ENCODE data around the gene RPL6. TPM values are rescaled to one million over a fixed set of nuclear protein-coding genes. Genes with fewer than 3 reads are reported as not detected.

Gene RPL6
- total and polyA plus RNA-seq, 4 donors, result 182 to 610 (median 522) TPM

GRCh38 chr12:112368856-112369255, 40.5 kb downstream of the RPL6 start:
- no peak for TF ChIP-seq GABPA (IDR thresholded peaks at IDR 0.05 in 1 of 2, conservative IDR thresholded peaks at IDR 0.05 in 1 of 2)
- no peak for TF ChIP-seq SP1 (IDR thresholded peaks at IDR 0.05)
- no peak for TF ChIP-seq JUND (IDR thresholded peaks at IDR 0.05)
- TF ChIP-seq REST (IDR thresholded peaks at IDR 0.05), result no peak
- TF ChIP-seq FOXA2 (IDR thresholded peaks at IDR 0.05), result no peak
- TF ChIP-seq RXRA (IDR thresholded peaks at IDR 0.05), result no peak
- no peak for TF ChIP-seq MAX (IDR thresholded peaks at IDR 0.05)
- TF ChIP-seq ATF3 (IDR thresholded peaks at IDR 0.05), result no peak
- no peak for TF ChIP-seq TAF1 (conservative IDR thresholded peaks at IDR 0.05)
- DNase-seq (ENCODE audit: low spot score), result no peak
- Histone ChIP-seq H3K27me3 (ENCODE audit: control insufficient read depth in 4 of 4, insufficient read depth in 4 of 4, low read length in 3 of 4) (no peaks in the 10 kb centered on the region), H3K36me3 (ENCODE audit: control insufficient read depth in 4 of 4, insufficient read depth in 3 of 4, low read depth in 1 of 4, low read length in 3 of 4) (no peaks in the 10 kb centered on the region), H3K9me3 (ENCODE audit: control insufficient read depth in 4 of 4, low read length in 3 of 4) (no peaks in the 10 kb centered on the region), H3K27ac (ENCODE audit: low read depth in 1 of 2, low read length in 2 of 2) (no peak overlapping the region), H3K4me3 (ENCODE audit: low read depth in 1 of 3, low read length in 3 of 3) (no peak overlapping the region), H3K9ac (ENCODE audit: low read depth in 1 of 2, low read length in 2 of 2) (no peak overlapping the region), H3K4me1 (ENCODE audit: control insufficient read depth in 4 of 4, insufficient read depth in 4 of 4, low read length in 3 of 4) (no peaks in the 10 kb centered on the region)
- 89% methylated on average over 6 of the region's 6 CpGs for WGBS

DNA sequence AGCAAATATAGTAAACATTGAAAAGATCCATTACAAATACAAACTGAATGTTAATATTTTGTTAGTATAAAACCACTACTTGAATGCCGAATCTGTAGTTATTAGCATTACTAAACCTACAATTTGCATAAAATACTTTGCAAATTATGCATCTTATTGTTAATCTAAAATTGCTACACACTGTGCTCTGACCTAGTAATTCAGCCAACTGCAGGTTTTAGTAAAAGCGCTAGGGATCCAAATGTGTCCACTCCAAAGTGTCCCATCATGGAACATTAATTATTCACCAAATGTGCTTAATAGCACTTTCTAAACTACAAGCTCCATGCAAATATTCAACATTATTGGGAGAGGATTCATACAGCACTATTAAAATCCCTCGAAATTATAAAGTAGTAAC, 41.4 kb downstream of the RPL6 start:
- WGBS, result 94% methylated on average over 3 of the region's 3 CpGs
- Histone ChIP-seq H3K4me1 (ENCODE audit: control insufficient read depth in 4 of 4, insufficient read depth in 4 of 4, low read length in 3 of 4) (no peaks in the 10 kb centered on the region), H3K9ac (ENCODE audit: low read depth in 1 of 2, low read length in 2 of 2) (no peak overlapping the region), H3K4me3 (ENCODE audit: low read depth in 1 of 3, low read length in 3 of 3) (no peak overlapping the region), H3K36me3 (ENCODE audit: control insufficient read depth in 4 of 4, insufficient read depth in 3 of 4, low read depth in 1 of 4, low read length in 3 of 4) (no peaks in the 10 kb centered on the region), H3K27me3 (ENCODE audit: control insufficient read depth in 4 of 4, insufficient read depth in 4 of 4, low read length in 3 of 4) (no peaks in the 10 kb centered on the region), H3K27ac (ENCODE audit: low read depth in 1 of 2, low read length in 2 of 2) (no peak overlapping the region), H3K9me3 (ENCODE audit: control insufficient read depth in 4 of 4, low read length in 3 of 4) (no peaks in the 10 kb centered on the region)
- TF ChIP-seq RXRA (IDR thresholded peaks at IDR 0.05) (no peak), HNF4G (IDR thresholded peaks at IDR 0.05) (no peak), REST (IDR thresholded peaks at IDR 0.05) (no peak), HNF4A (conservative IDR thresholded peaks at IDR 0.05) (no peak), FOXA1 (IDR thresholded peaks at IDR 0.05) (no peak), EGR1 (IDR thresholded peaks at IDR 0.05; ENCODE audit: low read depth in 2 of 2) (no peak), YY1 (IDR thresholded peaks at IDR 0.05) (no peak), MAX (IDR thresholded peaks at IDR 0.05) (no peak), RAD21 (IDR thresholded peaks at IDR 0.05) (no peak), SP1 (IDR thresholded peaks at IDR 0.05) (no peak), JUND (IDR thresholded peaks at IDR 0.05) (no peak), GABPA (IDR thresholded peaks at IDR 0.05 in 1 of 2, conservative IDR thresholded peaks at IDR 0.05 in 1 of 2) (no peak)
- TF ChIP-seq, protein P1, sequence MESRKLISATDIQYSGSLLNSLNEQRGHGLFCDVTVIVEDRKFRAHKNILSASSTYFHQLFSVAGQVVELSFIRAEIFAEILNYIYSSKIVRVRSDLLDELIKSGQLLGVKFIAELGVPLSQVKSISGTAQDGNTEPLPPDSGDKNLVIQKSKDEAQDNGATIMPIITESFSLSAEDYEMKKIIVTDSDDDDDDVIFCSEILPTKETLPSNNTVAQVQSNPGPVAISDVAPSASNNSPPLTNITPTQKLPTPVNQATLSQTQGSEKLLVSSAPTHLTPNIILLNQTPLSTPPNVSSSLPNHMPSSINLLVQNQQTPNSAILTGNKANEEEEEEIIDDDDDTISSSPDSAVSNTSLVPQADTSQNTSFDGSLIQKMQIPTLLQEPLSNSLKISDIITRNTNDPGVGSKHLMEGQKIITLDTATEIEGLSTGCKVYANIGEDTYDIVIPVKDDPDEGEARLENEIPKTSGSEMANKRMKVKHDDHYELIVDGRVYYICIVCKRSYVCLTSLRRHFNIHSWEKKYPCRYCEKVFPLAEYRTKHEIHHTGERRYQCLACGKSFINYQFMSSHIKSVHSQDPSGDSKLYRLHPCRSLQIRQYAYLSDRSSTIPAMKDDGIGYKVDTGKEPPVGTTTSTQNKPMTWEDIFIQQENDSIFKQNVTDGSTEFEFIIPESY (IDR thresholded peaks at IDR 0.05), result no peak
- DNase-seq (ENCODE audit: low spot score), result no peak
